Vagina (tissue), 2 donors: ENCODE data around the gene IGFL4. TPM values are rescaled to one million over a fixed set of nuclear protein-coding genes. Genes with fewer than 3 reads are reported as not detected.
A peak's percentile ranks its signal among the peaks of the same experiment; 100 is the strongest.

Source experiments
- DNase-seq, 2 donors: peaks; one replicate each; pipeline ENCODE4 v3.0.0-alpha.2; 2017; ENCODE audit errors: extremely low spot score in 2 of 2
- H3K27ac ChIP-seq: fragments of 200-600 bp; sonication (generic); one replicate; pipeline ENCODE4 v1.5.1; 2019
- H3K27me3 ChIP-seq: fragments of 200-600 bp; sonication (generic); one replicate; pipeline ENCODE4 v1.5.1; 2019
- H3K36me3 ChIP-seq, 2 donors: fragments of 200-600 bp; sonication (generic); one replicate each; pipeline ENCODE4 v1.5.1; 2017 to 2019
- H3K4me1 ChIP-seq: fragments of 200-600 bp; sonication (generic); one replicate; pipeline ENCODE4 v1.5.1; 2019
- H3K4me3 ChIP-seq, 2 donors: fragments of 200-600 bp; sonication (generic); 1 replicate in 1 of 2; 2 replicates in 1 of 2; pipeline ENCODE4 v1.5.1; 2016 to 2019
- H3K9me3 ChIP-seq: fragments of 200-600 bp; sonication (generic); one replicate; pipeline ENCODE4 v1.5.1; 2019
- POLR2A ChIP-seq, 2 donors: fragments of 450-650 bp; IDR thresholded peaks; one replicate each; pipeline ENCODE4 v1.6.1; 2017; ENCODE audit warnings: antibody characterized with exemption in 2 of 2, mild to moderate bottlenecking in 2 of 2, moderate library complexity in 2 of 2
- POLR2AphosphoS5 ChIP-seq, 2 donors: sonication (generic); formaldehyde crosslinking; IDR thresholded peaks; one replicate each; pipeline ENCODE4 v1.9.0; 2017; ENCODE audit warnings: antibody characterized with exemption in 2 of 2, mild to moderate bottlenecking in 2 of 2, low read depth in 1 of 2; ENCODE audit not compliant: insufficient read depth in 1 of 2
- intact Hi-C: fragments of 100-400 bp; cut with DNase I; formaldehyde crosslinking; loops from one replicate; pipeline ENCODE4 v1.15.1; 2023
- microRNA counts, 2 donors: library from miRNA; unstranded; fragments of <30 nt; microRNA quantifications; one replicate each; lab custom pipeline; 2016 to 2017
- microRNA-seq: library from miRNA; unstranded; fragments of <30 nt; microRNA quantifications from one replicate; pipeline ENCODE4, GENCODE V29; 2017; ENCODE audit warnings: borderline number of aligned reads, borderline replicate concordance
- small RNA-seq: library from RNA; depleted of rRNA; stranded (forward); fragments of <200 nt; gene quantifications from one replicate; pipeline ENCODE3, GENCODE V24; 2016
- total RNA-seq: library from RNA; depleted of rRNA; stranded (reverse); fragments of >200 nt; gene quantifications from one replicate; pipeline ENCODE4 v1.2.3, GENCODE V29; 2016
- TF ChIP-seq, protein P1 (sequence below), 3 experiments: fragments of 450-650 bp in 2 of 3; fragments of 200-600 bp in 1 of 3; sonication (generic) in 1 of 3; IDR thresholded peaks; one replicate each; pipeline ENCODE4 v1.5.1; 2017 to 2019; ENCODE audit warnings: antibody characterized with exemption in 3 of 3, mild to moderate bottlenecking in 2 of 3, moderate library complexity in 2 of 3

Gene IGFL4
- total RNA-seq, 1 donor from 2014 or later, result not detected

DNA sequence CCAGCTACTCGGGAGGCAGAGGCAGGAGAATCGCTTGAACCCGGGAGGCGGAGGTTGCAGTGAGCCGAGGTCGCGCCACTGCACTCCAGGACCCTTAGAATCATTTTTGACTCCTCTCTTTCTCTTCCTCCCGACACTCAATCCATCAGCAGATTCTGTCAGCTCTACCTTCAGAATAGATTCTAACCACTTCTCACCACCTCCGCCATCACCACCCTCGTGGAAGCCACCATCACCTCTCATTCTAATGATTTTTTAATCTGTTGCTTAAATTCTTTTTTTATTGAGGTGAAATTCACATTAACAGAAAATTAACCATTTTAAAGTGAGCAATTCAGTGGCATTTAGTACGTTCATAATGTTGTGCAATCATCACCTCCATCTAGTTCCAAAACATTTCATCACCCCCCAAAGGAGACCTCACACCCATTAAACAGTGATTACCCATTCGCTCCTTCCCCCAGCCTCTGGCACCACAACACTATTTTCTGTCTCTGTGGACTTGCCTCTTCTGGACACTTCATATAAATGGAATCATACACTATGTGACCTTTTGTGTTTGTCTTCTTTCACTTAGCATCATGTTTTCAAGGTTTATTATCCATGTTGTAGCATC lies 50.6 kb downstream of the IGFL4 start:
- no peak overlapping the region for H3K27ac ChIP-seq
- no peak for DNase-seq
- intact Hi-C loops, result no loop called here

More for the DNA sequence above, 50.6 kb downstream of the IGFL4 start:
- H3K4me3 ChIP-seq, result no peak overlapping the region
- H3K36me3 ChIP-seq, result no peaks in the 10 kb centered on the region
- H3K9me3 ChIP-seq, result no peaks in the 10 kb centered on the region
- no peak for TF ChIP-seq POLR2AphosphoS5 (IDR thresholded peaks at IDR 0.05; ENCODE audit: insufficient read depth in 1 of 2, low read depth in 1 of 2)
- TF ChIP-seq, protein P1, sequence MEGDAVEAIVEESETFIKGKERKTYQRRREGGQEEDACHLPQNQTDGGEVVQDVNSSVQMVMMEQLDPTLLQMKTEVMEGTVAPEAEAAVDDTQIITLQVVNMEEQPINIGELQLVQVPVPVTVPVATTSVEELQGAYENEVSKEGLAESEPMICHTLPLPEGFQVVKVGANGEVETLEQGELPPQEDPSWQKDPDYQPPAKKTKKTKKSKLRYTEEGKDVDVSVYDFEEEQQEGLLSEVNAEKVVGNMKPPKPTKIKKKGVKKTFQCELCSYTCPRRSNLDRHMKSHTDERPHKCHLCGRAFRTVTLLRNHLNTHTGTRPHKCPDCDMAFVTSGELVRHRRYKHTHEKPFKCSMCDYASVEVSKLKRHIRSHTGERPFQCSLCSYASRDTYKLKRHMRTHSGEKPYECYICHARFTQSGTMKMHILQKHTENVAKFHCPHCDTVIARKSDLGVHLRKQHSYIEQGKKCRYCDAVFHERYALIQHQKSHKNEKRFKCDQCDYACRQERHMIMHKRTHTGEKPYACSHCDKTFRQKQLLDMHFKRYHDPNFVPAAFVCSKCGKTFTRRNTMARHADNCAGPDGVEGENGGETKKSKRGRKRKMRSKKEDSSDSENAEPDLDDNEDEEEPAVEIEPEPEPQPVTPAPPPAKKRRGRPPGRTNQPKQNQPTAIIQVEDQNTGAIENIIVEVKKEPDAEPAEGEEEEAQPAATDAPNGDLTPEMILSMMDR (IDR thresholded peaks at IDR 0.05), result no peak
- no peak for TF ChIP-seq POLR2A (IDR thresholded peaks at IDR 0.05)
- peaks cover 5% of the 10 kb centered on the region for H3K4me1 ChIP-seq
- no peaks in the 10 kb centered on the region for H3K27me3 ChIP-seq

MicroRNAs encoded within 50 kb of the gene (microRNA counts, 767-probe panel; counts per million panel counts)
- microRNA hsa-miR-769-3p (lab: Ali Mortazavi, UCI) (238 to 261 counts per million in 2 donors), microRNA hsa-miR-769-5p (lab: Ali Mortazavi, UCI) (238 to 261 counts per million in 2 donors)

Small RNA genes lying within 50 kb of the gene (microRNA-seq; reads per million reads assigned to microRNA genes)
- 50.7 reads per million, percentile 44 among the genes with 10 or more reads in this experiment for gene MIR769

Small RNA genes lying within 50 kb of the gene (small RNA-seq; reads per million reads assigned to genes)
- gene MIR769, result 42.3 reads per million, percentile 96 among the genes with 10 or more reads in this experiment

Other genes starting within 250 kb of the IGFL4 start
- 31.2 TPM for gene DMWD, start 248.2 kb downstream of the IGFL4 start, total RNA-seq
- gene RSPH6A, start 225.7 kb downstream of the IGFL4 start, total RNA-seq, result not detected
- 43.2 TPM for gene SYMPK, start 177.9 kb downstream of the IGFL4 start, total RNA-seq
- gene FOXA3, start 176.7 kb downstream of the IGFL4 start, total RNA-seq, result not detected
- gene IRF2BP1, start 154.9 kb downstream of the IGFL4 start, total RNA-seq, result 32.2 TPM
- 13.8 TPM for gene MYPOP, start 138.4 kb downstream of the IGFL4 start, total RNA-seq
- not detected for gene NANOS2, start 126.2 kb downstream of the IGFL4 start, total RNA-seq
- 1.5 TPM for gene NOVA2, start 67.1 kb downstream of the IGFL4 start, total RNA-seq
- gene CCDC61, start 45.5 kb downstream of the IGFL4 start, total RNA-seq, result 36.3 TPM
- gene PGLYRP1, start 17.9 kb downstream of the IGFL4 start, total RNA-seq, result not detected
- not detected for gene IGFL3, start 83.7 kb upstream of the IGFL4 start, total RNA-seq
- gene IGFL2, start 107.2 kb upstream of the IGFL4 start, total RNA-seq, result not detected
- 7.9 TPM for gene IGFL1, start 188.7 kb upstream of the IGFL4 start, total RNA-seq